ENCODE data around the gene OR4D11. TPM values are rescaled to one million over a fixed set of nuclear protein-coding genes. Genes with fewer than 3 reads are reported as not detected.
"Not testable (repeated sequence)": the region's sequence is repeated elsewhere in the genome, so short reads cannot be mapped to it uniquely, and the experiment has no call there.

The OR4D11 gene
- total and polyA plus RNA-seq, 7 donors: not detected

- no peak overlapping the region for H3K27ac ChIP-seq
- DNase-seq: no peak
- intact Hi-C loops (cut with DNase I): loop anchor here (5.0 to 10.0 kb wide), 2 partner anchors 218 to 270 kb away; no protein-coding TSS in a partner anchor
Observed at GRCh38 chr11:59534676-59535075, 31.3 kb downstream of the OR4D11 start.

GRCh38 chr11:59542142-59542810 lies 38.9 kb downstream of the OR4D11 start:
- H3K27me3 ChIP-seq: no peaks in the 10 kb centered on the region
- no peak for TF ChIP-seq POLR2AphosphoS5 (IDR thresholded peaks at IDR 0.05)
- TF ChIP-seq EP300 (IDR thresholded peaks at IDR 0.05): no peak
- TF ChIP-seq CTCF (IDR thresholded peaks at IDR 0.05): no peak
- 79 to 84% methylated on average over 3 of the region's 3 CpGs for WGBS, 2 donors
- no peaks in the 10 kb centered on the region for H3K36me3 ChIP-seq
- peaks cover 0 to 8% (median 6%) of the 10 kb centered on the region in 4 donors for H3K4me1 ChIP-seq
- no peak overlapping the region for H3K27ac ChIP-seq
- no peak for DNase-seq
- no peak overlapping the region for H3K4me3 ChIP-seq
- intact Hi-C loops (cut with DNase I): no loop called here
- no peaks in the 10 kb centered on the region for H3K9me3 ChIP-seq

More at GRCh38 chr11:59534676-59535075, 31.3 kb downstream of the OR4D11 start:
- peaks cover 0 to 14% (median 7%) of the 10 kb centered on the region in 4 donors for H3K4me1 ChIP-seq
- no peak for TF ChIP-seq POLR2AphosphoS5 (IDR thresholded peaks at IDR 0.05)
- TF ChIP-seq EP300 (IDR thresholded peaks at IDR 0.05): no peak
- H3K4me3 ChIP-seq: no peak overlapping the region
- no peaks in the 10 kb centered on the region for H3K9me3 ChIP-seq
- H3K36me3 ChIP-seq: no peaks in the 10 kb centered on the region
- H3K27me3 ChIP-seq: no peaks in the 10 kb centered on the region
- WGBS, 2 donors: 90 to 93% methylated on average over 1 of the region's 1 CpG

GRCh38 chr11:59543713-59544112 lies 40.3 kb downstream of the OR4D11 start:
- H3K4me1 ChIP-seq; H3K4me3 ChIP-seq; H3K9me3 ChIP-seq; H3K27ac ChIP-seq; H3K36me3 ChIP-seq; DNase-seq; intact Hi-C loops (cut with DNase I); H3K27me3 ChIP-seq: not testable (repeated sequence)
- WGBS, 2 donors: 84 to 90% methylated on average over 3 of the region's 3 CpGs

- Histone ChIP-seq H3K4me1 (no peaks in the 10 kb centered on the region), H3K4me3 (no peak overlapping the region), H3K27ac (no peak overlapping the region), H3K9me3 (no peaks in the 10 kb centered on the region), H3K27me3 (no peaks in the 10 kb centered on the region), H3K36me3 (no peaks in the 10 kb centered on the region)
- TF ChIP-seq CTCF (IDR thresholded peaks at IDR 0.05): no peak
- TF ChIP-seq EP300 (IDR thresholded peaks at IDR 0.05): no peak
- TF ChIP-seq POLR2AphosphoS5 (IDR thresholded peaks at IDR 0.05): no peak
- TF ChIP-seq POLR2A (IDR thresholded peaks at IDR 0.05): no peak
- intact Hi-C loops (cut with DNase I): no loop called here
- 83 to 90% methylated on average over 3 of the region's 3 CpGs for WGBS, 2 donors
- no peak for DNase-seq
Observed at GRCh38 chr11:59544869-59545178, 41.4 kb downstream of the OR4D11 start.

GRCh38 chr11:59545179-59546020 lies 42.0 kb downstream of the OR4D11 start:
- intact Hi-C loops (cut with DNase I): no loop called here

GRCh38 chr11:59547605-59548308 lies 44.4 kb downstream of the OR4D11 start:
- DNase-seq; H3K4me3 ChIP-seq; H3K9me3 ChIP-seq; intact Hi-C loops (cut with DNase I); H3K36me3 ChIP-seq; H3K27me3 ChIP-seq; H3K27ac ChIP-seq: not testable (repeated sequence)
- H3K4me1 ChIP-seq: peaks cover 0 to 13% (median 3%) of the 10 kb centered on the region in 4 donors
- 77 to 89% methylated on average over 5 of the region's 5 CpGs for WGBS, 2 donors

More at GRCh38 chr11:59545179-59546020, 42.0 kb downstream of the OR4D11 start:
- DNase-seq: no peak
- peaks cover 0 to 5% (median 2%) of the 10 kb centered on the region in 4 donors for H3K4me1 ChIP-seq
- no peaks in the 10 kb centered on the region for H3K27me3 ChIP-seq
- 94 to 95% methylated on average over 24 of the region's 24 CpGs for WGBS, 2 donors
- no peak overlapping the region for H3K4me3 ChIP-seq
- no peak overlapping the region for H3K27ac ChIP-seq
- H3K9me3 ChIP-seq: no peaks in the 10 kb centered on the region
- no peak for TF ChIP-seq EP300 (IDR thresholded peaks at IDR 0.05)
- no peak for TF ChIP-seq POLR2AphosphoS5 (IDR thresholded peaks at IDR 0.05)
- no peak for TF ChIP-seq POLR2A (IDR thresholded peaks at IDR 0.05)
- TF ChIP-seq CTCF (IDR thresholded peaks at IDR 0.05): no peak
- H3K36me3 ChIP-seq: no peaks in the 10 kb centered on the region

Data from sigmoid colon (tissue), 7 donors.